Activated CD4-positive, alpha-beta memory T cell treated with anti-CD3 and anti-CD28 coated beads, Interleukin-2, amount 10 ng/mL, durations not matched to agents 7 days and 5 days (primary cell): ENCODE measurements around the gene TENT5A. TPM values are rescaled to one million over a fixed set of nuclear protein-coding genes. Genes with fewer than 3 reads are reported as not detected.

Source experiments
- CTCF ChIA-PET: fragments of 350-600 bp; sonication (Branson Sonifier 250); formaldehyde crosslinking; loops from one replicate; lab custom pipeline; 2021; ENCODE audit warnings: antibody characterized with exemption, inconsistent platforms; lab: Charles Lee
- POLR2A ChIA-PET: fragments of 350-600 bp; sonication (Branson Sonifier 250); formaldehyde crosslinking; loops from one replicate; lab custom pipeline; 2021; ENCODE audit warnings: antibody characterized with exemption; lab: Charles Lee
- DNase-seq: peaks from one replicate; pipeline ENCODE4 v3.0.0-alpha.2; 2020
- H3K27ac Mint-ChIP-seq: one replicate; pipeline ENCODE4 v1.8.0; 2021; ENCODE audit warnings: mild to moderate bottlenecking, mixed read lengths
- H3K27me3 Mint-ChIP-seq: one replicate; pipeline ENCODE4 v1.8.0; 2021; ENCODE audit warnings: mixed read lengths
- H3K36me3 Mint-ChIP-seq: one replicate; pipeline ENCODE4 v1.8.0; 2021; ENCODE audit warnings: low read depth, mixed read lengths
- H3K4me1 Mint-ChIP-seq: one replicate; pipeline ENCODE4 v1.8.0; 2021; ENCODE audit warnings: mixed read lengths
- H3K4me3 Mint-ChIP-seq: one replicate; pipeline ENCODE4 v1.8.0; 2021; ENCODE audit warnings: mild to moderate bottlenecking, mixed read lengths
- H3K9me3 Mint-ChIP-seq: one replicate; pipeline ENCODE4 v1.8.0; 2021; ENCODE audit warnings: mixed read lengths
- total RNA-seq, 2 experiments: library from RNA; stranded (reverse); gene quantifications; one replicate each; pipeline ENCODE4 v1.2.3, GENCODE V29; 2021

Gene TENT5A
- total RNA-seq, 2 experiments from 2014 or later, result 2.0 TPM

- no peak overlapping the region for H3K27ac Mint-ChIP-seq
- ChIA-PET CTCF (no interaction called here), POLR2A (no interaction called here)
- DNase-seq, result no peak
- no peak overlapping the region for H3K4me3 Mint-ChIP-seq
- no peaks in the 10 kb centered on the region for H3K4me1 Mint-ChIP-seq
- no peaks in the 10 kb centered on the region for H3K9me3 Mint-ChIP-seq
- H3K27me3 Mint-ChIP-seq, result no peaks in the 10 kb centered on the region
- H3K36me3 Mint-ChIP-seq, result no peaks in the 10 kb centered on the region
Observed at GRCh38 chr6:81713205-81713604, 39.3 kb downstream of the TENT5A start.

GRCh38 chr6:81708113-81708699, 44.3 kb downstream of the TENT5A start:
- H3K27ac Mint-ChIP-seq, result no peak overlapping the region
- ChIA-PET CTCF (no interaction called here), POLR2A (no interaction called here)
- DNase-seq, result no peak
- H3K4me1 Mint-ChIP-seq, result no peaks in the 10 kb centered on the region
- H3K36me3 Mint-ChIP-seq, result no peaks in the 10 kb centered on the region
- H3K4me3 Mint-ChIP-seq, result no peak overlapping the region
- H3K9me3 Mint-ChIP-seq, result no peaks in the 10 kb centered on the region
- H3K27me3 Mint-ChIP-seq, result no peaks in the 10 kb centered on the region

- H3K36me3 Mint-ChIP-seq, result no peaks in the 10 kb centered on the region
- no peaks in the 10 kb centered on the region for H3K27me3 Mint-ChIP-seq
- H3K27ac Mint-ChIP-seq, result no peak overlapping the region
- H3K4me1 Mint-ChIP-seq, result no peaks in the 10 kb centered on the region
- no peak for DNase-seq
- H3K4me3 Mint-ChIP-seq, result no peak overlapping the region
- CTCF ChIA-PET, result no interaction called here
- POLR2A ChIA-PET, result no interaction called here
- H3K9me3 Mint-ChIP-seq, result no peaks in the 10 kb centered on the region
Observed at GRCh38 chr6:81704700-81705099, 47.8 kb downstream of the TENT5A start.

- DNase-seq, result no peak
- Mint-ChIP-seq H3K27me3 (no peaks in the 10 kb centered on the region), H3K4me1 (no peaks in the 10 kb centered on the region), H3K27ac (no peak overlapping the region), H3K36me3 (no peaks in the 10 kb centered on the region), H3K4me3 (no peak overlapping the region), H3K9me3 (no peaks in the 10 kb centered on the region)
- ChIA-PET POLR2A (no interaction called here), CTCF (no interaction called here)
Observed at GRCh38 chr6:81700414-81700813, 52.1 kb downstream of the TENT5A start.

GRCh38 chr6:81697559-81697958, 54.9 kb downstream of the TENT5A start:
- no peaks in the 10 kb centered on the region for H3K27me3 Mint-ChIP-seq
- no peaks in the 10 kb centered on the region for H3K9me3 Mint-ChIP-seq
- no peak for DNase-seq
- H3K4me1 Mint-ChIP-seq, result no peaks in the 10 kb centered on the region
- POLR2A ChIA-PET, result no interaction called here
- no peak overlapping the region for H3K4me3 Mint-ChIP-seq
- no peaks in the 10 kb centered on the region for H3K36me3 Mint-ChIP-seq
- CTCF ChIA-PET, result no interaction called here
- no peak overlapping the region for H3K27ac Mint-ChIP-seq

- H3K9me3 Mint-ChIP-seq, result no peaks in the 10 kb centered on the region
- ChIA-PET CTCF (no interaction called here), POLR2A (interaction anchor here (0.6 kb wide), 1 partner anchor 38 kb away, joined by 3 read pairs; no protein-coding TSS in a partner anchor)
- H3K4me3 Mint-ChIP-seq, result no peak overlapping the region
- H3K27ac Mint-ChIP-seq, result no peak overlapping the region
- no peaks in the 10 kb centered on the region for H3K36me3 Mint-ChIP-seq
- no peak for DNase-seq
- H3K27me3 Mint-ChIP-seq, result no peaks in the 10 kb centered on the region
- H3K4me1 Mint-ChIP-seq, result no peaks in the 10 kb centered on the region
Observed at GRCh38 chr6:81696524-81696923, 56.0 kb downstream of the TENT5A start.
